HEK293T (cell line): Measurements from ENCODE around the gene KCNT1.

ENCODE experiments used
- BHLHE40 ChIP-seq: fragments of 450-650 bp; IDR thresholded peaks from 2 replicates; pipeline ENCODE4 v1.6.1; 2016; ENCODE audit warnings: mild to moderate bottlenecking, moderate library complexity, borderline replicate concordance
- FOXA1 ChIP-seq: fragments of 450-650 bp; IDR thresholded peaks from 2 replicates; pipeline ENCODE4 v1.6.1; 2016; ENCODE audit warnings: mild to moderate bottlenecking
- SP1 ChIP-seq: fragments of 450-650 bp; IDR thresholded peaks from 2 replicates; pipeline ENCODE4 v1.6.1; 2017
- TARDBP ChIP-seq: fragments of 450-650 bp; IDR thresholded peaks from 2 replicates; pipeline ENCODE4 v1.6.1; 2016
- ZNF384 ChIP-seq: fragments of 450-650 bp; IDR thresholded peaks from 2 replicates; pipeline ENCODE4 v1.6.1; 2016

- TF ChIP-seq TARDBP: no peak
- TF ChIP-seq ZNF384: no peak
- TF ChIP-seq SP1: no peak
- TF ChIP-seq FOXA1: no peak
- TF ChIP-seq BHLHE40: no peak
These were observed 87.9 kb downstream of the KCNT1 start for GRCh38 chr9:135789838-135790291.
